NCI-H82 treated with DMSO at 0.1 percent for 48 hours (cell line): ENCODE data around the gene OTX1.

Experiments
- DNase-seq: peaks from one replicate; lab custom pipeline; 2025; ENCODE audit not compliant: unreplicated experiment; lab: John Stamatoyannopoulos, UW

The OTX1 gene

DNA sequence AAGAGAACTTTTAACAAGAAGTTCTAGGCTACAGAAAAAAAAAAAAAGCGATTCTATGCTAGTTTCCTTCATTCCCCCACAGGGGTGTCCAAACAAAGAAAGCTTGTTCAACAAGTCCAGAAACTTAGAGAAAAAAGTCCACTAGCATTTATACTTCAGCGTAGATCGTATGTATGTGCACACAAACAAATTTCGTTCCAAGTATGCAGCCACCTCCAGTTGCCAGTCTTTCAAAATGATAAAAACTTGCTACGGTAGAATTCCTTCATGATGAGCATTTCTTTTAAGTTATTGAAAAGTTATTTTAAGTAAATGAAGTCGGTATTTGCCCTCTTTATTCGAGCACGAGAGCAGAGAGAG, 3.7 kb upstream of the OTX1 start:
- no peak for DNase-seq

DNA sequence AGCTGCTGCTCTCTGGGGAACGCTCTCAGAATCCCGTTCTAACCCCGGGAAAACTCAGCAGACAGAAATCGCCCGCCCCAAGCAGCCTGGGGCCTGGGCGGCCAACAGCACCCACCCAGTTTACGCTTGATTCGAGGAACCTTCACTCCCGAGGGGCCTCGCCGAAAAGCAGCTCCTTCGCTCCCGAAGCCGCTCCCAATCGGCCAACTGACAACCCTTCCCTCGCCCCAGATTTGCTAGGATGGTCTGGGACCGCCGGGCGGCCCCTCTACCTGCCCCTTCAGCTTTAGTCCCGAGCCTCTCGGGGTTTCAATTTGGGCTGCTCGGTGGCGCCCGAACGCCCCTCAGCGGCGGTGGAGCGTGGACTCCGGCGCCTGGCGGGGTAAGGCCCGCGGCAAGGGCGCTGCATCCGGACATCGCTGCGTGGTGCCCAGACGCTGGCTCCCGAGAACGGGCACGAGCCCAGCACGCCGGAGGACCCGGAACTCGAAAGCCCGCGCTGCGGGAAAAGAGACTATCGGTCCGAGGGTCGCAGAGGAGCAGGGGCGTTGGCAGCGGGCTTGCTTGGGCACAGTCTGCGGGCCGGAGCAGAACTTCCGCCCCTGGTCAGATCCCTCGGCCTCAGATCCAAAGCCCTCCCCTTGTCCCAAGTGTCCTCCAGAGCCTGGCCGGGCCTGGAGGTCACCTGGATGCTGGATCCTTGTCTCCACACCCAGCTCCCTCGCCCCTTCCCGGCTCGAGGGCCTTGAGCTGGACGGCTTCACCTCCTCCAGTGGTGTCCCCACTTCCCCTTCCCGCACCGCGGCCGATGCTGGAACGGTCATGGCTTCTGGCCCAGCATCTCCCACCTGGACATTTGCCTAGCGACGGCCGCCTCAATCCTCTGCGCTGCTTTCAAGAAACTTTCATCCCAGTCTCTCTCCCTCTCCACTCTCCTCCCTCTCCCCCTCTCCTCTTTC, 3.0 kb upstream of the OTX1 start:
- no peak for DNase-seq

DNA sequence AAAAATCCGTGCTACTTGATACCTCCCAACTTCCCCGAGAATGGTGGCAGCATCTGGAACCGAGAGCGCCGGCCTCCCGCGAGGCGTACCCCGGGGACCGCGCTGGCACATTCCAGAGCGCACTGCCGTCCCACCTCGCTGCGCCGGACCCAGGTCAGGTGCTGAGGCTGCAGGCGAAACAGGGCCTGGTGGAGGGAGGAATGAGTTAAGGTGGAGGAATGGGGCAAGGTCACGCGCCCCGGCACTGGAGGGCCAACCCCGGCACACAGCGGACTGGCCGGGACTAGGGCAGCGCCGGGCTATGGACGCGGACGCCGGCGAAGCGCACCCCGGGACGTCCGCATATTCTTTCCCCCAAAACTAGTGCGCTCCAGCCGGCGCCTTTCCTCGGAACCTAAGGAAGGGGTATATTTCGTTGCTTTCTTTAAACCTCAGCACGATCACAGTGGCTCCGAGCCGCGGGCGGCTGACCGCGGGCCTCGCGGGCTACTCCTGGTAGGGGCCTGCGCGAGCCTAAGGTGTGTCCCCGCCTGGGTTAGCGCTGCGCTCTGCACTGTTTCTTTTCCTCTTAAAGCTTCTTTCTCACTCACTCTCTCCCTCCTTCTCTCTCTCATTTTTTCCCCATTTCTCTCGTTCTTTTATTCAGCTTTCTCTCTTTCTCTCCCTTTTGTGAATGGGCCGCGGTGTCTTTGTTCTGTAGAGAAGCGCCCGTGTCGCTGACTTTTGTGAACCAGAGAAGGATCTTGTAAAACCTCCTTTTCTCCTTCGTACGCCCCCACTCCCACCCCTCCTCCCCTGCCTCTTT, 2.1 kb upstream of the OTX1 start:
- DNase-seq, result no peak

DNA sequence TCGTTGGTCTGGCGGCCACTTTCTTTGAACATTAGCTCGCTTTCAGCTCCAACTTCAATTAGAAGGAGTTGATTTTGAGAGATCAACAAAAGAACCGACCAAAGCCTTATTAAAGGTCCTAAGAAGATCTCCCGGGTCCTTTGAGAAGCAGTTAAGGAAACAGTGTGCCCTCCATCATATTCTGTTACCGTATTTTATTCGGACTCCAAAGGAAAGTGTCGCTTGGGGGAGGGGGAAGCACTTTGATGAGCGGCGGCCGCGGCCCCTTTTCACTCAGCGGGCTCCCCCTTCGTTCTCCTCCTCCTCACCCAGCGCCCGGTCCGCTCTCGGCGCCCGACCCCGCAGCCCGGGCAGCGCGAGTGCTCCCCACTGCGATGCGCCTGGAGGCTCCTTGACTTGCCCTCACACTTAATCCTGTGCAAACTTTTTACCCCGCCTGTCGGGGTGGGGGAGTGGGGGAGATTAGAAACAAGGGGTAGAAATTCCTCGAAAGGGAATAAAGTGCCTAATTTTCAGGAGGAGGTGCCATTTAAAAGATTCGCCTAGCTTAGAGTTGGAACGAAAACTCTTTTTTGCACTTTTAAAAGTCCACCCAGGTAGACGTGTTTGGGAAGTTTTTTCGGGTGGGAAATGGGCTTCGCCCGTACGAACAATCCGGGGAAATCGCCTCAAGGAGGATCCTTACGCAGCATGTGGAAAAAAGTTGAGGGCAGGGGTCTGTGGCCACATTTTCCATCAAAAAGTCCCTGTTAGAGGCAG, 1.2 kb upstream of the OTX1 start:
- DNase-seq, result no peak

DNA sequence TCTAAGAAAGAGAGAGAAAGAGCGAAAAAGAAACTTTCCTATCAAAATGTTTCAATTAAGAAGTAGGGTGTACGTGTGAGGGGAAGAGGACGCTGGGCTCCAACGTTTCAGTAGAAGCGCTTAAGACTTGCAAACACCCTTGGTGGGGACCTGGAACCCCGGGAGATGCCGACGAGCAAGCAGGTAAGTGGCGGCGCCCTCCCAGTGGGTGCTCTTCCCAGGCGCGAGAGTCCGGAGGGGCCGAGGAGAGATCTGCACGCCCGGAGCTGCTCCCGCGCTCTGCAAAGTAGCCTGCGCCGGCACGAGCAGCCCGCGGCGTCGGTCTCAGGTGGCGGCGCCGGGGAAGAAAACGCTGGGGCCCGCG, 678 bp upstream of the OTX1 start:
- DNase-seq, result no peak

DNA sequence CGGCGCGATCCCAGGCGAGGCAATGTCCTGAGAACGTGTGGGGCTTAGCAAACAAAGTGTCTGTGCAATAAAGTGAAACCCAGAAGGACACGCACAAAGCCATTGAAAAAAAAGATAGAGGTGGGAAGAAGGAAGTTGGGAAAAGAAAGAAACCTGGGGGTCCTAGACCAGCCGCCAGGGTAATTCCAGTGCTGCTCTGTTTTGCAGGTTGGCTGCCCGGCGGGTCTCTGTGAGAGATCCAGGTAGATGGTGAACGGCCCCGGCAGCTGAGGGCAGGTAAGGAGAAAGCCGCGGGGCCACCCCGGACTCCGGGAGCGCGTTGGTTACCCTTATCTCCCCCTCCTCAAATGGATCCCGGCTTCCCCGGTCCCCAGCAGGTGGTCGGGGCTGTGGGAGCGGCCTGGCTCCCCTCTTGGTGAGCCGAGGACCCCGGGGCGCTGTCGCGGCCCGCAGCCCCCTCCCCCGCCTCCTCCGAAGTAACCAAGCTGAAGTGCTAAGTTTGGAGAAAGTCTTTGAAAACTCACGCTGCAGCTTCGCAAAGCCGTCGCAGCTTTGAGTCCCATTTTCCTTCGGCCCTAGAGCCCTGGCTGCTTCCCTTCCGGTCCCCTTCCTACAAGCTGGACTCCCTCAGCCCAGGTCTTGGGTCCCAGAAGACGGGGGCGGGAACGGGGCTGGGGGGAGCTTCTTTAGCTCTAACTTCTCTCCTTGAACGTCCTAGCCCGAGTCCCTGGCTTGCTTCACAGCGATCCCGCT, 588 bp downstream of the OTX1 start:
- DNase-seq, result no peak

DNA sequence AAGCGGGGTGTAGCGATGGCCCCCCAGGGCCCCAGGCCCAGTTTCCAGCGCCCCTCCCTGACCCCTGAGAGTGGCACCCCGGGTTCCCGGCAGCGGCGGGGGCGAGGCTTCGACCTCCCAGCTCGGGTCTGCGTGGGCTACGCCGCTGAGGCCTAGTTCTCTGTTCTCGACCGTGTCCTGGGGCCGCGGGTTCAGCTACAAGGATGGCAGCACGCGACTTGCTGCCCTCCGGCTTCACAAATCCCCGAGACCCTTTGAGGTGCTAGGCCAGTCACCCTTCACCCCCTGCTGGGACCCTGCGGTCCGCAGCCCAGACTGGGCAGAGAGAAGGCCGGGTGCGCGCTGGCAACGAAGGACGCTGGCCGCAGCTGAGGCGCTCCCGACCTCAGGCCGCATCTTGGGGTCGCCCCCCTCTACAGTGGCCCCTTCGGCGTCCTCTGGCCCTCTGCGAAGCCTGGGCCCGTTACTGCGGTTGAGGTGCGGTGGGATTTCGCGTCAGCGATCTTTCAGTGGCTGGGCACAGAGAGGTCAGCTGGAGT, 1.2 kb downstream of the OTX1 start:
- DNase-seq, result no peak

DNA sequence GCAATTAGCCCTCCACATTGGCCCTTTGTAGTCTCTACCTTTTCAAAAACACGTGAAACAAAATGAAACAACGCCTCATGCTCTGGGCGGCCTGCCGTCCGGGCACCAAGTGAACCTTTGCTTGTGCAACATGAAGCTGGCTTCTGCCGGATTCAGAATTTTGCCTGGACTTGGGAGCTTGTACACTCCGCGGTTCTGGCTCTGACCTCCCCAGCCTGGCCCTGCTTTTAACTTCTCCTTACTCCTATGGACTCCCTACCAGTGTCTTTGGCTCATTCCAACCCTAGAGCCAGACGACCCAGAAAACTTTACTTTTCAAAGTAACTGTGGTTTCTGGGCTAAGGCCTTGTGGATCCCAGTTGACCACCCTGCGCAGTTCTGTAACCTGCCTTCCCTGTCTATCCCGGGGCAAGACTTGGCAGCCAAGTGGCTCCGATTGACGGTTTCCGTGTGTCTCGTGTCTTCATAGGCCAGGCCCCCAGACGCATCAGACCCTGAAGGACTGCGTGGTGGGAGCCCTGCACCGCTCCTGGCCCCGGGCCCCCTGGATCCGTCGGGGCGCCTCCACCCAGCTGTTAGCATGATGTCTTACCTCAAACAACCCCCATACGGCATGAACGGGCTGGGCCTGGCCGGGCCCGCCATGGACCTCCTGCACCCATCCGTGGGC, 1.9 kb downstream of the OTX1 start:
- DNase-seq, result no peak

DNA sequence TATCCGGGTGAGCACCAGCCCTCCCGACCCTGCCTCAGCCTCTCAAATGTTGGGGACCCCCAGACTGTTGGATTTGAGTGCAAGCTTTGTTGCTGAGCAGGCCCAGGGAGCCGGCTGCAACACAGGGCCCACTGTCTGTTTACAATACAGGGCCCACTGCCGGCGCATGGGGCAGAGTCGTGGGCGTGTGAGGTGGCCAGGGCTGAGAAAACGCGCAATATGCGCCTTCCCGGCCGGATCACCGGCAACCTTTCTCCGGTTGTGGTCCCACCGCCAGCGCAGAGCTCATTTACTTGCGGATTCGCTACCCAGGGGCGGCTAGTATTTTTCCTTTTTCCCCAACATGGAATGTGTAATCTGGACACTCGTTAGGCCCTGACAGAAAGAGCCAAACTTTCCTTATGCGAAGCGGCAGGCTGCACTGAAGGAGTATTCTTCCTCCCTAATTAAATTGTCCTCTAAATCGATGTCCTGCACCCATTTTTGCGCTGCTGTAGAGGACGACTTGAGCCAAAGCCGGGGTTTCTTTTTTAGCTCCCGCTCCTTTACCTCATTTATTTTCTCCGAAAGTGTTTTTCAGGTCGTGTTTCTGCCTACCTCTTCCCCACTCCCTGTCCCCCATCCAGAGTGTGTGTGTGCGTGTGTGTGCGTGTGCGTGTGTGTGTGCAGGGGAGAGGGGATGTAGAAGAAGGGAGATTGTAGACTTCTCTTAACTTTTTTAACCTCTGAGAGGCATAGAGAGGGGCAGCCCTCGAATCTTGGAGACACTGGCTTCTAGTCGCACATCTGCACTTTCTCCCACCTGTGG, 2.7 kb downstream of the OTX1 start:
- DNase-seq, result no peak

DNA sequence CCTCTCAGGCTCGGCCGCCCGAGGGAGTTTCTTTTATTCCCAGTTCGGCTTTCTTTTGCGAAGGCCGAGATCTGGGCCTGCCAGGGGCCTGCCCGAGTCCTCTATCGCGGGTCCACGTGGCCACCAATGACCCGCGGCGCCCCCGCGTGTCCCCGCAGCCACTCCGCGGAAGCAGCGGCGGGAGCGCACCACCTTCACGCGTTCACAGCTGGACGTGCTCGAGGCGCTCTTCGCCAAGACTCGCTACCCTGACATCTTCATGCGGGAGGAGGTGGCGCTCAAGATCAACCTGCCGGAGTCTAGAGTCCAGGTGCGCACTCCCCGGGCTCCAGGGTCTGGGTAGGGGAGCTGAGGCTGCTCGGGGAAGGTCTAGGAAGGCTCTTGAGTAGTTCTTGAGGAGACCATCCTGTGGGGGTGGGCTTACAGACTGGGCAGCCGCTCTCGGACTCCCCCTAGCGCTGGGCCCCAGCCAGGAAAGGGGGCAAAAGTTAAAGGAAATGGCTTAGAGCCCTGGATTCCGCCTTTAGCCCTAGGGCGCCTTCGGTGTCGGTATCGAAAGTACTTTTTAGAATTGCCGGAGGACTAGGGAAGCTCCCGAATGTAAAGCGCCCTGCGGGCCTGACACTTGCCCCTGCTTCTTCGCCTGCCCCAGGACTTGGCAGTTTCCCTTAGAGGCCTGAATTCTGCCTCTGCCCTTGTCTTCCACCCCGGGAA, 3.4 kb downstream of the OTX1 start:
- DNase-seq, result no peak

DNA sequence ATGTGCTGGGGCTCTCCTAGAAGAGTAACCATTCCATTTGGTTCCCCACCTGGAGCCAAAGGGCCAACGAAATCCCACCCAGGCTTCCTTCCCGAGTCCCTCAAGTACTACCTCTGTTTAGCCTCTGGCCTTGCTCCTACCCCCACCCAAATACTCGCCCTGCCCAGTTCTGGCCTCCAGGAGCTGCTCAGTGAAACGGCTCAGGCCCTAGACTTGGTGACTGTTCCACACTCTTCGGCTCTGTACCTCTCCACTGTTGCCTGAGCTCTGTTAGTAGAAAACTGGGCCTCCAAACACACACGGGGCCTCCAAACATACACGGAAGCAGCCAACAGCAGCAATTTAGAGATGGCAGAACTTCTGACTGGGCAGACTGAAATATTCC, 4.2 kb downstream of the OTX1 start:
- DNase-seq, result no peak

DNA sequence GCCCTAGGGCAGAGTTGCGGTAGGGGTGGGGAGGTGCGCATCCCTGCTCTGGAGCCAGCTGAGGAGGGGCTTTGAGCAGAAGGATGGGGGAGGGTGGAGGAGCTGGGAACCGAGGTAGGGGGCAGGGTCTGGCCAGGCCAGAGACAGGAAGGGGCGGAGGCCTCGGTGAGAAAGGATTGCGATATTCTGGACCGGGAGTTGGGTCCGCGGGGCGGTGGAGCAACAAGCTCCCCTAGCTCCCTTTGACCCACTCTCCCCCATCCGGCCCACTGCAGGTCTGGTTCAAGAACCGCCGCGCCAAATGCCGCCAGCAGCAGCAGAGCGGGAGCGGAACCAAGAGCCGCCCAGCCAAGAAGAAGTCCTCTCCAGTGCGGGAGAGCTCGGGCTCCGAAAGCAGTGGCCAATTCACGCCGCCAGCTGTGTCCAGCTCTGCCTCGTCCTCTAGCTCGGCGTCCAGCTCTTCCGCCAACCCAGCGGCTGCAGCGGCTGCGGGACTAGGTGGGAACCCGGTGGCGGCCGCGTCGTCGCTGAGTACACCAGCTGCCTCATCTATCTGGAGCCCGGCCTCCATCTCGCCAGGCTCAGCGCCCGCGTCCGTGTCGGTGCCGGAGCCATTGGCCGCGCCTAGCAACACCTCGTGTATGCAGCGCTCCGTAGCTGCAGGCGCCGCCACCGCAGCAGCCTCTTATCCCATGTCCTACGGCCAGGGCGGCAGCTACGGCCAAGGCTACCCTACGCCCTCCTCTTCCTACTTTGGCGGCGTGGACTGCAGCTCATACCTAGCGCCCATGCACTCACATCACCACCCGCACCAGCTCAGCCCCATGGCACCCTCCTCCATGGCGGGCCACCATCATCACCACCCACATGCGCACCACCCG, 4.8 kb downstream of the OTX1 start:
- DNase-seq, result no peak

DNA sequence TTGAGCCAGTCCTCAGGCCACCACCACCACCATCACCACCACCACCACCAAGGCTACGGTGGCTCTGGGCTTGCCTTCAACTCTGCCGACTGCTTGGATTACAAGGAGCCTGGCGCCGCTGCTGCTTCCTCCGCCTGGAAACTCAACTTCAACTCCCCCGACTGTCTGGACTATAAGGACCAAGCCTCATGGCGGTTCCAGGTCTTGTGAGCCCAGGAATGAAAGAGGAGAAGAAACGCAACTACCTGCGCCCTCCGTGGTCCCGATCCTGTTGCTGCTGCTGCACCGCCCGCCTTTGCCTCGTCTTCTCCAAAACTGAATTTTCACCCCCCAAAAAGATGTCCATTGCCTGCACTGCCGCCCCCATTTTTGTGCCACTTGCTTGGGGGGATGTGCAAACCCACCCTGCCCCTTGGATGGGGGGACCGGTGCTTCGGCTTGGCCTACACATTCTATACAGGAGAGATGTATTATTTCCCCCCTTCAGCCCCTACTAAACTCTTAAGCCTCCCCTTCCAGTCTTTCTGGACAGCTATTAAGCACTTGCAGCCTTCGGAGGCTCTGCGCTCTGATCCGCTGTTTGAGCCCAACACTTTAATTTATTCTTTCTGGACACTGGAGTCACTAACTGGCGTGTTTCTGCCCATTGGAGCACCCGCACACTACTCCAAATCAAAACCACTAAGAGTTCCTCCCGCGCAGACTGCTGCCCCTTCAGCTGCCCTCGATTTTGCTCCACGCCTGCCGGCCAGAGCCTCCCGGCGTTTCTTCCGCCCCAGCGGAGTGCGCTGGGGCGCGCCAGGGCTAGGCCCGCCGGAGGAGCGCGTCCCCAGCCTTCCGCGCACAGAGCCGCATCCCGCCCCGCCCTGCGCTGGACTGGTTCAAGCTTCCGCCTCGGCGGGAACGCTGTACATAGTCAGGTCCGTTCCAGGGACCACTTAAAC, 5.7 kb downstream of the OTX1 start:
- no peak for DNase-seq

DNA sequence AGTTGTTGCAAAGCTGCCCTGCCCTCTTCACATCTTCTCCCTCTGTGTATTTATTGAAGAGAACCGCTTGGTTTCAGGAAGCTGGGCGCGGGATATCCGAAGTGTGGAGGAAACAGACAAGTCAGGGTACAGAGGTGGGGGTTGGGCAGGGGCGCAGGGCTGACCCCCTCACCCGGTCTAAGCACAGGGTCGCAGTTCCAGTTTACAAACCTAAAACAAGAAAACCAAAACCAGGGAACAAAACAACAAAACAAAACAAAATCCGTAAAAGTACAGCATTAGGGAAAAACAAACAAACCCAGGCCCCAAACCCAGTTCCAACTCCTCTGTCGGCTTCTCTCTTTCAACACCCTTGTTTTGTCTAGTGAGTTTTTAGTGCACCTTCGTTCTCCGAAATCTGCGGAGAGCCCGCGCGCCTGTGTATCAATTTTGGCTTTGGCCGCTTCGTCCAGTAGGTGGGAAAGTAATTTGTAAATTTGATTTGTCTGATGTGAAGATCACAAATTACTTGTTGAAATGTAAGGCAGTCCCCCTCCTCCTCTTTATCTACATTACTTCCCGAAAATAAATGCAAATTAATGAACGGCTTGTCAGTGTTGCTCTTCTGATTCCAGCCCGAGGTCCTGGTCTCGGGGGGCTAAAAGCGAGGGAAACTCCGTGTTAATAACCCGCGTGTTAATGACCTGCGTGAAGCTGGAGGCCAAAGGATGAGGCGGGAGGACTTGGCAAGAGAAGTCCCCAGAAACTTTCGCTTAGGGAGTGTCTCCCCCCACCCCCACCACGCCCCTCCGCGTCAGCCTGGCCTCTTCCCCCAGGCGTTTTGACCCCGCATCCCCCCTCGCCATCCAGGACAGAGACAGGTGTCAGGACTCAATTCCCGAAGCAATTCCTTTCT, 6.9 kb downstream of the OTX1 start:
- DNase-seq, result no peak

DNA sequence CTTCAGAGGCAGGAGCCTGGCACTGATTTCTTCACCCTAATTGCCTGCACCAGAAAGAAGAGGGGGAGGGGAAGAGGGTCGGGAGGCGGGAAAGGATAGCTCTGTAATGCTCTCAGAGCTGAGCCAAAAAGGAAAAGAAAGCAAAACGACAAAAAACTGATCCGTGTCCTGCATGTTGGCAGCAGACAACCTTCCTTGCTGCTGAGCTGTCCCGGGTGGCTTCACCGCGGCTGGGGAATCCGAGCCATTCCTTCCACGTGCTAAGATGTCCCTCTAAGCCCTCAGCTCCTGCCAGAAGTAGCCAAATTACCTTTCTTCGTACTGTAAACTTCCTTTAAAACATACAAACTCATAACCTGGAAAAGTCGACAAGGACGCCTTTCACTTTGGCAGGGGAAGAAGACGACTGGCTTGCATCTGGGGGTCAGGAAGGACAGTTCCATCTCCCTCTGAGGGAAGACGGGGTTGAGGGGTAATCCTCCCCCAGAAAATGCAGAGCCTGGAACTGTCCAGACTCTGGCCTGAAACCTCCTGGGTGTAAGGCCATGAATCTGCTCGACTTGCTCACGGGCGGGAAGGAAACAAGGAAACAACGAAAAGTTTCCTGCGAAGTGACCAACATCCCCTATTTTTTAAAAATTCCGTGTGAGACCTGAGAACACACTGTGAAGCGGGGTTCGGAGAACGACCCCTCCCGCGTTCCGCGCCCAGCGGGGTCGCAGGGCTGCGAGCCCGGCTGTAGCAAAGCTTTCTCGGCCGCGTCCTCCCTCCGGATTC, 7.7 kb downstream of the OTX1 start:
- no peak for DNase-seq
